Esophagus muscularis mucosa (tissue), 4 donors: ENCODE results near the gene NDUFA11.

Experiments
- EP300 ChIP-seq: sonication (generic); formaldehyde crosslinking; IDR thresholded peaks from one replicate; pipeline ENCODE4 v1.6.1; 2017; ENCODE audit warnings: antibody characterized with exemption
- POLR2A ChIP-seq: fragments of 450-650 bp; IDR thresholded peaks from one replicate; pipeline ENCODE4 v1.6.1; 2017; ENCODE audit warnings: antibody characterized with exemption, moderate library complexity, mild to moderate bottlenecking, low read depth
- POLR2AphosphoS5 ChIP-seq, 2 donors: sonication (generic); formaldehyde crosslinking; IDR thresholded peaks; one replicate each; pipeline ENCODE4 v1.6.1; 2017; ENCODE audit warnings: antibody characterized with exemption in 2 of 2
- TF ChIP-seq, protein P1 (sequence below), 3 experiments: fragments of 200-600 bp in 2 of 3; fragments of 450-650 bp in 1 of 3; sonication (generic) in 2 of 3; IDR thresholded peaks; one replicate each; pipeline ENCODE4 v1.5.1; 2017 to 2019; ENCODE audit warnings: antibody characterized with exemption in 3 of 3, mild to moderate bottlenecking in 2 of 3, moderate library complexity in 1 of 3

DNA sequence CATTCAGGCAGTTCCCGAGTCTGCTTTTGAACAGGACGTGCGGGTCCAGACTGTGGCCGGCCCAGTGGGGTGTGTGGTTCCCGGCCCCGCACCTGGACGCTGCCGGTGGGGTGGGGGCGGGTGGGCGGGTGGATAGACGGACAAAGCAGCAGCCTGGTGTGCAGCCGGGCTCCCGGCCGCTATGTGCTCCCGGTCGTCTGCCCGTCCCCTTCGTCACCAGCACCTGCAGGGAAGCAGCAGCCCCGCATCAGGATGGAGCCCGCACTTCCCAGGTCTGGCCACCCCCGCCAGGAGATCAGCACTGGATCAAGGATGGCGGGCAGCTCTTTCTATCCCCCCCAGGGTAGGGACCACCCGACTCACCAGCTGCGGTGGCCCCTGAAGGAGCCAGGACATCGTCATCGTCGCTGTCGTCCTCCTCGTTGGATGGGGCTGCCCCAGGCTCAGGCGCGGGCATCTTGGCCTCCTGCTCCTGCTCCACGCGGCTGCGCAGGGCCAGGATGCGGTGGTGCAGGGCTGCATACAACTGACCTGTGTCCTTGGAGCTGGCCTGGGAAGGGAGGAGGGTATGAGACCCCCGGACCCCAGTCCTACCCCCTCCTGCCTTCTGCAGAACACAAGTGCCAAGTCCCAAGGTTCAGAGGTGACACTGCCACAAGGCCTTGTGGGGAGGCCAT is 14.0 kb upstream of the NDUFA11 start:
- TF ChIP-seq, protein P1, sequence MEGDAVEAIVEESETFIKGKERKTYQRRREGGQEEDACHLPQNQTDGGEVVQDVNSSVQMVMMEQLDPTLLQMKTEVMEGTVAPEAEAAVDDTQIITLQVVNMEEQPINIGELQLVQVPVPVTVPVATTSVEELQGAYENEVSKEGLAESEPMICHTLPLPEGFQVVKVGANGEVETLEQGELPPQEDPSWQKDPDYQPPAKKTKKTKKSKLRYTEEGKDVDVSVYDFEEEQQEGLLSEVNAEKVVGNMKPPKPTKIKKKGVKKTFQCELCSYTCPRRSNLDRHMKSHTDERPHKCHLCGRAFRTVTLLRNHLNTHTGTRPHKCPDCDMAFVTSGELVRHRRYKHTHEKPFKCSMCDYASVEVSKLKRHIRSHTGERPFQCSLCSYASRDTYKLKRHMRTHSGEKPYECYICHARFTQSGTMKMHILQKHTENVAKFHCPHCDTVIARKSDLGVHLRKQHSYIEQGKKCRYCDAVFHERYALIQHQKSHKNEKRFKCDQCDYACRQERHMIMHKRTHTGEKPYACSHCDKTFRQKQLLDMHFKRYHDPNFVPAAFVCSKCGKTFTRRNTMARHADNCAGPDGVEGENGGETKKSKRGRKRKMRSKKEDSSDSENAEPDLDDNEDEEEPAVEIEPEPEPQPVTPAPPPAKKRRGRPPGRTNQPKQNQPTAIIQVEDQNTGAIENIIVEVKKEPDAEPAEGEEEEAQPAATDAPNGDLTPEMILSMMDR (IDR thresholded peaks at IDR 0.05) = no peak
- TF ChIP-seq POLR2A (no peak), EP300 (no peak), POLR2AphosphoS5 (IDR thresholded peaks at IDR 0.05) (no peak)
